Psoas muscle (tissue), 8 donors: ENCODE results near the gene CRACDL. TPM values are rescaled to one million over a fixed set of nuclear protein-coding genes. Genes with fewer than 3 reads are reported as not detected.

ENCODE experiments used
- ATAC-seq, 4 donors: fragments of 200-7000 bp; cut with Tn5 transposase; one replicate each; pipeline ENCODE4 v1.9.1; 2020; ENCODE audit warnings: moderate library complexity in 3 of 4, mild to moderate bottlenecking in 2 of 4
- DNase-seq, 2 donors: peaks; one replicate each; pipeline ENCODE4 v3.0.0-alpha.2; 2020
- H3K27ac ChIP-seq: fragments of 200-600 bp; one replicate; pipeline ENCODE4 v1.8.0; 2022
- H3K27me3 ChIP-seq, 3 donors: fragments of 200-600 bp in 1 of 3; one replicate each; pipeline versions ENCODE4 v1.6.1 to v1.8.0; 2013 to 2022; ENCODE audit warnings: low read length in 2 of 3, mild to moderate bottlenecking in 2 of 3, moderate library complexity in 1 of 3; ENCODE audit not compliant: insufficient read depth in 3 of 3
- H3K36me3 ChIP-seq, 2 donors: fragments of 200-600 bp in 1 of 2; one replicate each; pipeline versions ENCODE4 v1.6.1 to v1.8.0; 2013 to 2022; ENCODE audit warnings: low read depth in 1 of 2, mild to moderate bottlenecking in 1 of 2, moderate library complexity in 1 of 2; ENCODE audit not compliant: insufficient read depth in 1 of 2
- H3K4me1 ChIP-seq: fragments of 200-600 bp; one replicate; pipeline ENCODE4 v1.8.0; 2022
- H3K4me3 ChIP-seq: fragments of 200-600 bp; one replicate; pipeline ENCODE4 v1.8.0; 2022; ENCODE audit warnings: mild to moderate bottlenecking
- H3K9me3 ChIP-seq: fragments of 200-600 bp; one replicate; pipeline ENCODE4 v1.8.0; 2022
- WGBS, 3 donors: extraction: QIAGEN DNeasy Blood & Tissue Kit; methylation state at CpG; one replicate each; pipeline versions ENCODE4 v1.1.6 to v1.1.7; 2013; 5-methylcytosine and 5-hydroxymethylcytosine counted together
- intact Hi-C, 2 donors: fragments of 100-400 bp; cut with DNase I; formaldehyde crosslinking; loops; one replicate each; pipeline versions ENCODE4 v1.11.0 to v1.14.2; 2022
- polyA plus RNA-seq, 3 donors: library from polyadenylated mRNA; stranded (reverse); fragments of 200-250 nt; gene quantifications; one replicate each; pipeline ENCODE4 v1.2.3, GENCODE V29; 2013
- total RNA-seq, 4 donors: library from RNA; stranded (reverse); fragmentation: NEBNext Ultra II Directional in 2 of 4; extraction: Animal tissue kit (Norgen Biotek cat#: 25700) in 2 of 4; gene quantifications; one replicate each; pipeline versions ENCODE4 v1.2.1 to v1.2.4, GENCODE V29; 2021 to 2023
- TF ChIP-seq, protein P1 (sequence below): fragments of 200-600 bp; IDR thresholded peaks from one replicate; pipeline ENCODE4 v1.8.0; 2022; ENCODE audit warnings: antibody characterized with exemption
- donor health status: healthy with polysubstance abuse.
- donor health status: DM: no; HTN: no; CAD: no; lungs with moderate emphysema.
- donor health status: Bipolar disorder and iron deficiency.
- donor health status: healthy.
- donor health status: DM: yes; HTN: yes; CAD: no.
- donor health status: DM: no; HTN: no; CAD: no.
- donor health status: DM: no; HTN: no; CAD: no.
- donor health status: DM: yes; HTN: yes; CAD: no.

CRACDL gene
- total and polyA plus RNA-seq, 7 donors: 0.97 to 3.1 (median 2.3) TPM

DNA sequence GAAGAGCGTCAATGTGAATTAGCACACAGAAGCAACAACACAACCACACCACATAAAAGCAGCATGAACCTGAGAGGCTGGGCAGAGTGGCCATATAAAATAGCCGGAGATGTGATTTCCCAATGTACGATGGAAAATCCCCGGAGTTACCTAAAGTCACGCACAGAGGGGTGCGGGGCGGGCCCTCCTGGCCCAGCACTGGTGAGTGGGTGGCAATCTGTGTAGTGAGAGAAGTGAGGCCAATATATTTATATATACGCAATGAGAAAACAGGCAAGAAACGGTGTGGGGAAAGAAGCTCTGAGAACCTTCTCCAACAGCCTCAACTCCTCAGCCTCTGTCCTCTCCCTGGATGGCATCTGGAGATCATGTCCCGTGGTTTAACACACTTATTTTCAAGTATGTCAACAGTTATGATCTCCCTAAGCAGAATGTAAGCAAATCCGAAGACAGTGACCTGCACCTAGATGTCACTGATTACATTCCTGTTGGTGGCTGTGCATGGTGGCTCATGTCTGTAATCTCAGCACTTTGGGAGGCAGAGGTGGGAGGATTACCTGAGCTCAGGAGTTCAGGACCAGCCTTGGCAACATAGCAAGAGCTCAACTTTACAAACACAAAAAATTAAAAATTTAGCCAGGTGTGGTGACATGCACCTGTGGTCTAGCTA is 41.6 kb downstream of the CRACDL start:
- no peaks in the 10 kb centered on the region for H3K4me1 ChIP-seq
- 94 to 96% (median 95%) methylated on average over 11 of the region's 11 CpGs for WGBS, 3 donors

DNA sequence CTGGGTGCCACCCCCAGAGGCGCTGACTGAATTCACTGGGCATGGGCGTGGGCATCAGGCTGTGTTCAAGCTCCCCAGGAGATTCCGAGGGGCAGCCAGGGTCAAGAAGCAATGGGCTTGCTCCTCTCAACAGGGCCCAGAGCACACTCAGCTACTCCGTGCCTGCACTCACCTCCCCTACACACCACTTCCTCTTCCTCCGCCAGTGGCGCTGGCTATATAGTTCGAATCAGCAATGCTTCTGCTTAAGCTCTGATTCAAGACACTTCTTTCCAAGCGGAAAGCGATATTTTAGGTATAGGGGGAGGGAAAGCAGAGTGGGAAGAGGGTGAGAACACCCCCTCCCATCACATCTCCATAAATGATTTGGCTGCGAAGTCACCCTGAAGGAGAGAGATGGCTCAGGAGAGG is 42.1 kb downstream of the CRACDL start:
- H3K27ac ChIP-seq: no peak overlapping the region
- H3K4me3 ChIP-seq: no peak overlapping the region
- H3K36me3 ChIP-seq: no peaks in the 10 kb centered on the region
- DNase-seq: no peak
- H3K27me3 ChIP-seq: no peaks in the 10 kb centered on the region
- no peak for ATAC-seq
- no peaks in the 10 kb centered on the region for H3K9me3 ChIP-seq
- no peaks in the 10 kb centered on the region for H3K4me1 ChIP-seq
- intact Hi-C loops: no loop called here
- WGBS, 3 donors: 84 to 90% (median 86%) methylated on average over 10 of the region's 10 CpGs
- TF ChIP-seq, protein P1, sequence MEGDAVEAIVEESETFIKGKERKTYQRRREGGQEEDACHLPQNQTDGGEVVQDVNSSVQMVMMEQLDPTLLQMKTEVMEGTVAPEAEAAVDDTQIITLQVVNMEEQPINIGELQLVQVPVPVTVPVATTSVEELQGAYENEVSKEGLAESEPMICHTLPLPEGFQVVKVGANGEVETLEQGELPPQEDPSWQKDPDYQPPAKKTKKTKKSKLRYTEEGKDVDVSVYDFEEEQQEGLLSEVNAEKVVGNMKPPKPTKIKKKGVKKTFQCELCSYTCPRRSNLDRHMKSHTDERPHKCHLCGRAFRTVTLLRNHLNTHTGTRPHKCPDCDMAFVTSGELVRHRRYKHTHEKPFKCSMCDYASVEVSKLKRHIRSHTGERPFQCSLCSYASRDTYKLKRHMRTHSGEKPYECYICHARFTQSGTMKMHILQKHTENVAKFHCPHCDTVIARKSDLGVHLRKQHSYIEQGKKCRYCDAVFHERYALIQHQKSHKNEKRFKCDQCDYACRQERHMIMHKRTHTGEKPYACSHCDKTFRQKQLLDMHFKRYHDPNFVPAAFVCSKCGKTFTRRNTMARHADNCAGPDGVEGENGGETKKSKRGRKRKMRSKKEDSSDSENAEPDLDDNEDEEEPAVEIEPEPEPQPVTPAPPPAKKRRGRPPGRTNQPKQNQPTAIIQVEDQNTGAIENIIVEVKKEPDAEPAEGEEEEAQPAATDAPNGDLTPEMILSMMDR: no peak

More for the DNA sequence above, 41.6 kb downstream of the CRACDL start:
- intact Hi-C loops: no loop called here
- no peak for DNase-seq
- Histone ChIP-seq H3K4me3 (no peak overlapping the region), H3K9me3 (no peaks in the 10 kb centered on the region), H3K36me3 (no peaks in the 10 kb centered on the region), H3K27ac (no peak overlapping the region), H3K27me3 (no peaks in the 10 kb centered on the region)
- ATAC-seq: no peak
- TF ChIP-seq, protein P1: no peak

DNA sequence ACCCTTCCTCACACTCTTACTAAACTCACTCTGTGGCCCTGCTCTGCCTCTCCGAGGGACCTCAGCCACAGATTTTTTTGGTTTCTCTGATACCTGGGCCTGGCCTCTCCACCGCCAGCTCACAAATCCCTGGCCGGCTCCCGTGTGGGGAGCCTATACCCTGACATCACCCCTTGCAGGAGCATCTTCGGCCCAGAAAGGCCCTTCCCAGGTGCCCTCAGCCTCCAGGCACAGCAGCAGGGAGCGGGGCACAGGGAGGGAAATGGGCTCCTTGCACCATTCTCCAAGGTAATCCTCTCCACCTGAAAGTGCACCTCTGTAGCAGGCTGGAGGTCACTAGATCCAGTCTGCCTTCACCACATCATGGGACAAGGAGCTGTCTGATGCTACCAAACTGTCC is 43.2 kb downstream of the CRACDL start:
- Histone ChIP-seq H3K36me3 (no peaks in the 10 kb centered on the region), H3K27me3 (no peaks in the 10 kb centered on the region), H3K4me3 (no peak overlapping the region), H3K27ac (no peak overlapping the region), H3K9me3 (no peaks in the 10 kb centered on the region), H3K4me1 (no peaks in the 10 kb centered on the region)
- no peak for ATAC-seq
- intact Hi-C loops: no loop called here
- TF ChIP-seq, protein P1: no peak
- no peak for DNase-seq
- WGBS, 3 donors: 88 to 91% (median 89%) methylated on average over 6 of the region's 6 CpGs

DNA sequence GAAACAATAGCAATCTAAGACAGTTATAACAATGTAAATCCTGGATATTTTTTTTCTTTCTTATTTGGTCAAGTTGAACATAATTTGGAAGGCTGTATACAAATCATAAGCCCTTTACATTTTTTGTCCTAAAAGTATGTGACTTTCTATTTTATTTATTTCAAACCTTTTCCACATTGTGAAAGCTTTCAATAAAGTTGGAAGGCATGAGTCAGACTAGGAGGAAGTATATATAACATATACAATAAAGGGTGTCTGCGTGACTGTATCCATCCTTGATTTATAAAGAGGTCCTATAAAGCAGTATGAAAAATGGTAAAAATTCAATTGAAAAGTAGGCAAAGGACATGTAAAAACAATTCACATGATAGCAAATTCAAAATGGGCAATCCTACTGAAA is 44.4 kb downstream of the CRACDL start:
- TF ChIP-seq, protein P1: no peak
- Histone ChIP-seq H3K27me3 (no peaks in the 10 kb centered on the region), H3K4me1 (no peaks in the 10 kb centered on the region), H3K4me3 (no peak overlapping the region), H3K9me3 (peaks cover 5% of the 10 kb centered on the region), H3K36me3 (no peaks in the 10 kb centered on the region), H3K27ac (no peak overlapping the region)
- WGBS, 3 donors: 83 to 93% (median 89%) methylated on average over 1 of the region's 1 CpG
- no peak for ATAC-seq
- no peak for DNase-seq
- intact Hi-C loops: no loop called here

DNA sequence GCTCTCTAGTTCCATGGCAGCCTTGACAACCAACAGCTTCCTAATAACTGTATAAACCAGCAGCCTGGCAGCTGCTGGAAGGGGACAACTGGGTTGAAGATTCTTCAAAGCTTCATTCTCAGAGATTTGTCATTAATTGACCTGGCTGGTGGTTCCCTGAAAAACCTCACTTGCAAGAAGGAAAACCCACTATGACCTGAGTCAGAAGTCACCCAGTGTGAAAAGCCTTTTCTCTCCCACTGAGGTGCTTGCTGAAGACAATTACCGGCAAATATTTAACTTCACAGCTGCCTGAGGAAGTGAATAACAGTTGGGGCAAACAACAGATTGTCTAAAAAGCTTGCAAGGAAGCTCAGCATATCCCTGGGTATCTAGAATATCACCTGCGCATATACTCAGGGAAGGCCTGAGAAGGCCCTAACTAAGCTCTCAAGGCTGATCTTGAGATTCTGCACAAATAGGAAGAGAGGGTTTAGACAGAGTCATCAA is 49.9 kb downstream of the CRACDL start:
- no peak for ATAC-seq
- Histone ChIP-seq H3K9me3 (peaks cover 11% of the 10 kb centered on the region), H3K36me3 (no peaks in the 10 kb centered on the region), H3K4me3 (no peak overlapping the region), H3K27me3 (no peaks in the 10 kb centered on the region), H3K4me1 (no peaks in the 10 kb centered on the region), H3K27ac (no peak overlapping the region)
- intact Hi-C loops: no loop called here
- TF ChIP-seq, protein P1: no peak
- WGBS, 3 donors: 97 to 100% (median 98%) methylated on average over 2 of the region's 2 CpGs
- no peak for DNase-seq
